T-helper 1 cell treated with Interleukin-12 subunit alpha and Interleukin-12 subunit beta and Interleukin-4 antibody, amounts not matched to agents 30 ng/mL and 1 ng/mL, for 36 hours (primary cell): ENCODE results near the gene KCNG2. TPM values are rescaled to one million over a fixed set of nuclear protein-coding genes. Genes with fewer than 3 reads are reported as not detected.

Experiments
- intact Hi-C: fragments of 100-400 bp; cut with micrococcal nuclease; formaldehyde crosslinking; loops from one replicate; pipeline ENCODE4 v1.15.1; 2024
- total RNA-seq: library from RNA; stranded (reverse); gene quantifications from 2 replicates; pipeline ENCODE4 v1.2.3, GENCODE V29; 2022

The KCNG2 gene
- total RNA-seq, 1 donor from 2014 or later: not detected

GRCh38 chr18:79766308-79766707, 31.4 kb upstream of the KCNG2 start:
- intact Hi-C loops: no loop called here

GRCh38 chr18:79768745-79769144, 29.0 kb upstream of the KCNG2 start:
- intact Hi-C loops: no loop called here

GRCh38 chr18:79769698-79770500, 27.8 kb upstream of the KCNG2 start:
- intact Hi-C loops: no loop called here

GRCh38 chr18:79770501-79770815, 27.3 kb upstream of the KCNG2 start:
- intact Hi-C loops: no loop called here

- intact Hi-C loops: no loop called here
These were observed 26.9 kb upstream of the KCNG2 start for GRCh38 chr18:79770826-79771225.

GRCh38 chr18:79771446-79772107, 26.2 kb upstream of the KCNG2 start:
- intact Hi-C loops: no loop called here

GRCh38 chr18:79772108-79772864, 25.5 kb upstream of the KCNG2 start:
- intact Hi-C loops: no loop called here

GRCh38 chr18:79772865-79773696, 24.7 kb upstream of the KCNG2 start:
- intact Hi-C loops: no loop called here

- intact Hi-C loops: no loop called here
These were observed 23.6 kb upstream of the KCNG2 start for GRCh38 chr18:79774111-79774510.

- intact Hi-C loops: no loop called here
These were observed 22.1 kb upstream of the KCNG2 start for GRCh38 chr18:79775441-79776221.

GRCh38 chr18:79776674-79777073, 21.1 kb upstream of the KCNG2 start:
- intact Hi-C loops: no loop called here

- intact Hi-C loops: no loop called here
These were observed 19.4 kb upstream of the KCNG2 start for GRCh38 chr18:79778291-79778791.

- intact Hi-C loops: no loop called here
These were observed 18.6 kb upstream of the KCNG2 start for GRCh38 chr18:79779021-79779699.

- intact Hi-C loops: no loop called here
These were observed 18.0 kb upstream of the KCNG2 start for GRCh38 chr18:79779700-79780190.

- intact Hi-C loops: no loop called here
These were observed 17.2 kb upstream of the KCNG2 start for GRCh38 chr18:79780547-79780946.

GRCh38 chr18:79781331-79781941, 16.3 kb upstream of the KCNG2 start:
- intact Hi-C loops: no loop called here

- intact Hi-C loops: no loop called here
These were observed 15.0 kb upstream of the KCNG2 start for GRCh38 chr18:79782566-79783308.

- intact Hi-C loops: no loop called here
These were observed 13.4 kb upstream of the KCNG2 start for GRCh38 chr18:79784071-79784913.
